A549 (cell line): ENCODE results near the gene ZNF469.

Experiments used
- CEBPB ChIP-seq, 2 experiments: fragments of >200 bp in 1 of 2; sonication (Bioruptor Twin) in 1 of 2; formaldehyde crosslinking in 1 of 2; IDR thresholded peaks; 2 replicates each; pipeline ENCODE4 v1.6.1; 2012 to 2016
- CHD4 ChIP-seq: fragments of 200-600 bp; sonication (generic); IDR thresholded peaks from 2 replicates; pipeline ENCODE4 v1.6.1; 2016; ENCODE audit warnings: antibody characterized with exemption, mild to moderate bottlenecking, borderline replicate concordance
- CTCF ChIP-seq: fragments of >200 bp; sonication (Bioruptor Twin); formaldehyde crosslinking; IDR thresholded peaks from 3 replicates; pipeline ENCODE4 v1.5.1; 2016
- EP300 ChIP-seq, 2 experiments: fragments of >200 bp; sonication (Bioruptor Twin); formaldehyde crosslinking; IDR thresholded peaks; 2 replicates in 1 of 2; 3 replicates in 1 of 2; pipeline ENCODE4 v1.6.1; 2016 to 2017
- JUNB ChIP-seq: fragments of >200 bp; sonication (Bioruptor Twin); formaldehyde crosslinking; IDR thresholded peaks from 2 replicates; pipeline ENCODE4 v1.6.1; 2016
- MYC ChIP-seq: IDR thresholded peaks from 2 replicates; pipeline ENCODE4 v1.6.1; 2012; ENCODE audit warnings: mild to moderate bottlenecking, inconsistent platforms, low read length, improper control_type of control experiment, borderline replicate concordance
- POLR2A ChIP-seq: IDR thresholded peaks from 2 replicates; pipeline ENCODE4 v1.6.1; 2012; ENCODE audit warnings: mild to moderate bottlenecking, low read length
- RAD21 ChIP-seq, 2 experiments: fragments of >200 bp in 1 of 2; sonication (Bioruptor Twin) in 1 of 2; formaldehyde crosslinking in 1 of 2; IDR thresholded peaks in 1 of 2; conservative IDR thresholded peaks in 1 of 2; 2 replicates in 1 of 2; 3 replicates in 1 of 2; pipeline ENCODE4 v1.6.1; 2012 to 2018; ENCODE audit warnings: inconsistent platforms in 1 of 2
- RARB ChIP-seq: fragments of 250-450 bp; sonication (Bioruptor Pico); IDR thresholded peaks from 2 replicates; pipeline ENCODE4 v1.8.0; 2021; ENCODE audit warnings: mild to moderate bottlenecking, moderate library complexity
- RFX5 ChIP-seq: fragments of 450-650 bp; IDR thresholded peaks from 2 replicates; pipeline ENCODE4 v1.7.1; 2014; ENCODE audit warnings: antibody characterized with exemption, mild to moderate bottlenecking, moderate library complexity
- TFCP2L1 ChIP-seq: fragments of 250-450 bp; sonication (Bioruptor Pico); IDR thresholded peaks from 2 replicates; pipeline ENCODE4 v1.5.0; 2021; ENCODE audit warnings: mild to moderate bottlenecking
- TF ChIP-seq, protein P1 (sequence below): IDR thresholded peaks from 2 replicates; pipeline ENCODE4 v1.6.1; 2012

DNA sequence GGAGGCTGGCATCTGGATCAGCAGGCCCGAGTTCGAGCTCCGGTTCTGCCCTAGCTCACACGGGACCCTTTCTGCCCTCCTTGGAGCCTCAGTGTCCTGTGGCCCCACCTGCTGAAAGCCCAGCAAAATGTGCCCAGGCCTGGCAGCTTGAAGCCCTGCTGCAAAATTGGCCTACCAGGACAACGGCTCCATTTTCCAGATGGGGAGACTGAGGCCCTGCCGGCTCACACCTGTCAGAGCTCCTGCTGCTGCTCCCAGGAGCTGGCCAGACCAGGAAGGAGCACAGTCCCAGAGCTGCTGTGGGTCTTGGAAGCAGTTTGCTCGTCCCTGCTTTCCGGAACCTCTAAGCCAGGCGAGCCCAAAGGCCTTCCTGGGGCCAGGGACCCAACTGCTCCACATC is 17.4 kb downstream of the ZNF469 start:
- TF ChIP-seq CTCF = no peak
- no peak for TF ChIP-seq RAD21 (conservative IDR thresholded peaks at IDR 0.05 in 1 of 2, IDR thresholded peaks at IDR 0.05 in 1 of 2)
- no peak for TF ChIP-seq EP300 (IDR thresholded peaks at IDR 0.05)
- no peak for TF ChIP-seq JUNB
- TF ChIP-seq RARB (CRISPR knock-in tag) = no peak
- no peak for TF ChIP-seq RFX5
- TF ChIP-seq CEBPB (IDR thresholded peaks at IDR 0.05) = no peak
- no peak for TF ChIP-seq CHD4
- TF ChIP-seq POLR2A = no peak
- no peak for TF ChIP-seq TFCP2L1 (CRISPR knock-in tag)
- TF ChIP-seq, protein P1, sequence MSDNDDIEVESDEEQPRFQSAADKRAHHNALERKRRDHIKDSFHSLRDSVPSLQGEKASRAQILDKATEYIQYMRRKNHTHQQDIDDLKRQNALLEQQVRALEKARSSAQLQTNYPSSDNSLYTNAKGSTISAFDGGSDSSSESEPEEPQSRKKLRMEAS = no peak
- TF ChIP-seq MYC = no peak
